ENCODE measurements around the gene VDAC2. TPM values are rescaled to one million over a fixed set of nuclear protein-coding genes. Genes with fewer than 3 reads are reported as not detected.
"Not testable (repeated sequence)": the region's sequence is repeated elsewhere in the genome, so short reads cannot be mapped to it uniquely, and the experiment has no call there.

Gene VDAC2
- total RNA-seq, 1 donor from 2014 or later, result 236 TPM

DNA sequence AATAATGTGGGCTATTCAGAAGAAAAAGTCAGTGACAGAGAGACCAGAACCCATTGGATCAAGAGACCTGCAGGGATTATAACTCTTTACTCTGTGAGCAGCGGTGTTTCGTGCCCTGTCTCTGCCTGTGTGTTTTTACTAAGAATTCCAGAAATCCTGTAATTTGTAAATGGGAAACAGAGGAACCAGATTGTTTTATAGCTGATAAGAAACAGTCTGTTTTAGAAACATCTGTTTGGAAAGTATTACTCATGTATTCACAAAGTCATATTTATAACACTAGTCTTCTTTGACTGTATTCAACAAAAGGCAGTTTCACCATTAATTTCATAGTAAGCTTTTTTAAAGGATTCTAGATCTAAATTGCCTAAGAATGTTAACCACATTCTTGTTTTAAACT lies 30.0 kb upstream of the VDAC2 start:
- Histone ChIP-seq H3K36me3 (ENCODE audit: control insufficient read depth in 3 of 3, insufficient read depth in 3 of 3, low read length in 3 of 3) (peaks cover 0 to 16% (median 7%) of the 10 kb centered on the region in 3 donors), H3K9me3 (ENCODE audit: control insufficient read depth in 3 of 3, low read length in 3 of 3) (no peaks in the 10 kb centered on the region), H3K4me3 (ENCODE audit: low read length in 3 of 3) (no peak overlapping the region), H3K27ac (ENCODE audit: low read depth, low read length) (no peak overlapping the region), H3K9ac (ENCODE audit: low read depth in 1 of 3, low read length in 3 of 3) (no peak overlapping the region), H3K4me1 (ENCODE audit: control insufficient read depth in 3 of 3, insufficient read depth in 3 of 3, low read length in 3 of 3) (peaks cover 0 to 6% (median 0%) of the 10 kb centered on the region in 3 donors), H3K27me3 (ENCODE audit: control insufficient read depth in 3 of 3, insufficient read depth in 3 of 3, low read length in 3 of 3) (no peaks in the 10 kb centered on the region)

DNA sequence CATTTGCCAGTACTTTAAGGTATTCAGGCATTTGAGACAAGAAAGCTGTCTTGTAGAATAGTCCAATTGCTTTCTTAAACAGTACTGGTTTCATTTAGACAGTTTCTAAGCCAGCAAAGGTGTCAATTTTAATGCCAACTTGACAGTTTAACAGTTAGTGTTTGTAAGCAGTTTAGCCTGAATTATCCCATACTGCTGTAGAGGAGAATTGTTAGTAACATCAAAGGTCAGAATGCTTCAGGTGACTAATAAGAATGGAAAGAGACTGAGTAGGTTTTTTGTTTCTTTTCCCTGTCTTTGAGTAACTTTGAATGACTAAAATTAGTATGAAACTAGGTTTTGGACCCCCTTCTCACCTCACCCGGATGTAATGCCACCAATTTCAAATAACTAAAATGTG lies 29.5 kb upstream of the VDAC2 start:
- Histone ChIP-seq H3K9ac (ENCODE audit: low read depth in 1 of 3, low read length in 3 of 3) (no peak overlapping the region), H3K36me3 (ENCODE audit: control insufficient read depth in 3 of 3, insufficient read depth in 3 of 3, low read length in 3 of 3) (peaks cover 0 to 13% (median 4%) of the 10 kb centered on the region in 3 donors), H3K9me3 (ENCODE audit: control insufficient read depth in 3 of 3, low read length in 3 of 3) (no peaks in the 10 kb centered on the region), H3K4me3 (ENCODE audit: low read length in 3 of 3) (no peak overlapping the region), H3K4me1 (ENCODE audit: control insufficient read depth in 3 of 3, insufficient read depth in 3 of 3, low read length in 3 of 3) (peaks cover 0 to 10% (median 2%) of the 10 kb centered on the region in 3 donors), H3K27me3 (ENCODE audit: control insufficient read depth in 3 of 3, insufficient read depth in 3 of 3, low read length in 3 of 3) (no peaks in the 10 kb centered on the region), H3K27ac (ENCODE audit: low read depth, low read length) (no peak overlapping the region)

DNA sequence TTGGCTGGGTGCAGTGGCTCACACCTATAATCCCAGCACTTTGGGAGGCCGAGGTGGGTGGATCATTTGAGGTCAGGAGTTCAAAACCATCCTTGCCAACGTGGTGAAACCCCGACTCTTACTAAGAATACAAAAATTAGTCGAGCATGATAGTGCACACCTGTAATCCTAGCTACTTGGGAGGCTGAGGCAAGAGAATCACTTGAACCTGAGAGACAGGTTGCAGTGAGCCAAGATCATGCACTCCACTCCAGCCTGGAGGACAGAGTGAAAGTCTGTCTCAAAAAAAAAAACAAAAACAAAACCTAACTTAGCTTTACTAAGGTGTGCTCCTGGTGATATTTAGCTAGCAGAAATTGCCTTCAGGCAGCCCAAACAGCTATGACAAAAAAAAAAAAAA lies 24.3 kb upstream of the VDAC2 start:
- Histone ChIP-seq H3K9ac (ENCODE audit: low read depth in 1 of 3, low read length in 3 of 3) (no peak overlapping the region), H3K36me3 (ENCODE audit: control insufficient read depth in 3 of 3, insufficient read depth in 3 of 3, low read length in 3 of 3) (peaks cover 0 to 6% (median 0%) of the 10 kb centered on the region in 3 donors), H3K27me3 (ENCODE audit: control insufficient read depth in 3 of 3, insufficient read depth in 3 of 3, low read length in 3 of 3) (no peaks in the 10 kb centered on the region), H3K9me3 (ENCODE audit: control insufficient read depth in 3 of 3, low read length in 3 of 3) (no peaks in the 10 kb centered on the region), H3K4me3 (ENCODE audit: low read length in 3 of 3) (no peak overlapping the region), H3K4me1 (ENCODE audit: control insufficient read depth in 3 of 3, insufficient read depth in 3 of 3, low read length in 3 of 3) (peaks cover 0 to 13% (median 6%) of the 10 kb centered on the region in 3 donors), H3K27ac (ENCODE audit: low read depth, low read length) (no peak overlapping the region)

DNA sequence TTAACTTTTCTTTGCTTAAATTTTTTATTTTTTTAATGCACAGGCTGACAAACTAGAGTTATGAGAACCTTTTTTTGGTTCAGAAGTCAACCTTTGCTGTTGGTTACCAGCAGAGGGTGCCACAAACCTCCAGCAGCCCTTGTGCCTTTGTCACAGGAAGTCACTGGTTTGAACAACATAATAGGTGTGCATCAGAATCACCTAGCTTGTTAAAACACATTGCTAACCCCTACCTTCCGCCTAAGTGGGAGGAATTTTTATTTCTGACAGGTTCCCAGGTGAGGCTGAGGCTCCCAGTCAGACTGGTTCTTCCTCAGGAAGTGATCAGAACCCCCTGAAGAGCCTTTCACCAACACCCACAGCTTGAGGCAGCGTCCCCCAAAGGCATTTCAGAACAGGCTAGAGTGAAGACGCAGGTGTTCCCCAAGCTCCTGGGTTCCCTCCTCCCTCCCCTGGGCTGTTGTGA lies 22.6 kb upstream of the VDAC2 start:
- peaks cover 4 to 15% (median 6%) of the 10 kb centered on the region in 3 donors for H3K4me1 ChIP-seq (ENCODE audit: control insufficient read depth in 3 of 3, insufficient read depth in 3 of 3, low read length in 3 of 3)
- H3K36me3 ChIP-seq (ENCODE audit: control insufficient read depth in 3 of 3, insufficient read depth in 3 of 3, low read length in 3 of 3), result peaks cover 0 to 2% (median 0%) of the 10 kb centered on the region in 3 donors
- H3K9me3 ChIP-seq (ENCODE audit: control insufficient read depth in 3 of 3, low read length in 3 of 3), result no peaks in the 10 kb centered on the region
- no peak overlapping the region for H3K9ac ChIP-seq (ENCODE audit: low read depth in 1 of 3, low read length in 3 of 3)
- no peak overlapping the region for H3K27ac ChIP-seq (ENCODE audit: low read depth, low read length)
- no peak overlapping the region for H3K4me3 ChIP-seq (ENCODE audit: low read length in 3 of 3)
- no peaks in the 10 kb centered on the region for H3K27me3 ChIP-seq (ENCODE audit: control insufficient read depth in 3 of 3, insufficient read depth in 3 of 3, low read length in 3 of 3)

DNA sequence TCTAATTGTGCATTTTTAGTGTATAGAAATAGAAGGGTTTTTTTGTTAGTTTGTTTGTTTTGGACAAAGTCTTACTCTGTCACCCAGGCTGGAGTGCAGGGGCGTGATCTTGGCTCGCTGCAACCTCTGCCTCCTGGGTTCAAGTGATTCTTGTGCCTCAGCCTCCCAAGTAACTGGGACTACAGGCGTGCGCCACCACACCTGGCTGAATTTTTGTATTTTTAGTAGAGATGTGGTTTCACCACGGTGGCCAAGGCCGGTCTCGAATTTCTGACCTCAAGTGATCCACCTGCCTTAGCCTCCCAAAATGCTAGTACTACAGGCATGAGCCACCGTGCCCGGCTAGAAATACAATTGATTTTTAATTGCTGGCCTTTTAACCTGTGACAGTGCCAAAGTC lies 22.1 kb upstream of the VDAC2 start:
- not testable (repeated sequence) for H3K9ac ChIP-seq (ENCODE audit: low read depth in 1 of 3, low read length in 3 of 3); H3K27ac ChIP-seq (ENCODE audit: low read depth, low read length); H3K27me3 ChIP-seq (ENCODE audit: control insufficient read depth in 3 of 3, insufficient read depth in 3 of 3, low read length in 3 of 3)

DNA sequence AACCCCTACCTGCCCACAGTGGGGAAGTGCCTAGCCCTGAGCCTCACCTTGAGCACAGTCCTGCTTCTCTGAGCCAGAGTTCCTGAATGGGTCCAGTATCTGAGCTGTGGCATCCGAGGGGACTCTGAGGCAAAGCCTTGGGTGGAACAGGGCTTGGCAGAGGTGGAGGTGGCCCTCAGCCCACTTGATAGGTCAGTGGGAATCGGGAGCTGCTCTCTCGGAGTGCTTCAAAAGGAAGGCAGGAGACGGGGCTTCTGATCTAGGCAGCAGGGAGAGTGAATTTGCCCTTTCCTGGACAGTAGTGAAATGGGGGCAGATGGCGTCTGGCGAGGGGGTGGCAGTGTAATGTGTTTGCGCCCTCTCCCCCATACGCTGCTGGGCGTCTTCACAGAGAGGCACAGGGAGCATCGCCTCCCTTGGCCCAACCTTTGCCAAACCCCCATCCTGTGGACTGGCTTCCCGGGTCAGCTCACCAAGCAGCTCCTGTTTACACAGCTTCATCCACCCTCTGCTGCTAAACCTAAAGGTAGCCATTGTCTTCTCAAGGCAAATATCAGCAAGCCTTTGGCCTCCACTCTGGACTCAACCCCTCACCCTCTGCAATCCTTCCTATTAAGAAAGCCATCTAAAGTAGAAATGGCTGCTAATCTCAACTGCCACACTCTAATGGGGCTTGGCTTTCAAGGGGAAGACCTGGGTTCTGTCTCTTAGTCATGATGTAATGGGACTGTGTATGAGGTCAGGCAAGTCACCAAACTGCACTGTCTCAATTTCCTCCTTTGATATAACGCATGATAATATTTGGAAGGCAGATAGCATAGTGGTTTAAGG lies 21.1 kb upstream of the VDAC2 start:
- H3K27ac ChIP-seq (ENCODE audit: low read depth, low read length), result no peak overlapping the region
- no peaks in the 10 kb centered on the region for H3K9me3 ChIP-seq (ENCODE audit: control insufficient read depth in 3 of 3, low read length in 3 of 3)
- peaks cover 0 to 6% (median 0%) of the 10 kb centered on the region in 3 donors for H3K36me3 ChIP-seq (ENCODE audit: control insufficient read depth in 3 of 3, insufficient read depth in 3 of 3, low read length in 3 of 3)
- H3K27me3 ChIP-seq (ENCODE audit: control insufficient read depth in 3 of 3, insufficient read depth in 3 of 3, low read length in 3 of 3), result no peaks in the 10 kb centered on the region
- no peak overlapping the region for H3K4me3 ChIP-seq (ENCODE audit: low read length in 3 of 3)
- peak overlapping the region in 1 of 3 donors; percentile 43 for H3K9ac ChIP-seq (ENCODE audit: low read depth in 1 of 3, low read length in 3 of 3)
- H3K4me1 ChIP-seq (ENCODE audit: control insufficient read depth in 3 of 3, insufficient read depth in 3 of 3, low read length in 3 of 3), result peaks cover 4 to 17% (median 6%) of the 10 kb centered on the region in 3 donors

More for the DNA sequence above, 22.1 kb upstream of the VDAC2 start:
- H3K4me1 ChIP-seq (ENCODE audit: control insufficient read depth in 3 of 3, insufficient read depth in 3 of 3, low read length in 3 of 3), result peaks cover 4 to 17% (median 6%) of the 10 kb centered on the region in 3 donors
- not testable (repeated sequence) for H3K4me3 ChIP-seq (ENCODE audit: low read length in 3 of 3); H3K36me3 ChIP-seq (ENCODE audit: control insufficient read depth in 3 of 3, insufficient read depth in 3 of 3, low read length in 3 of 3); H3K9me3 ChIP-seq (ENCODE audit: control insufficient read depth in 3 of 3, low read length in 3 of 3)

DNA sequence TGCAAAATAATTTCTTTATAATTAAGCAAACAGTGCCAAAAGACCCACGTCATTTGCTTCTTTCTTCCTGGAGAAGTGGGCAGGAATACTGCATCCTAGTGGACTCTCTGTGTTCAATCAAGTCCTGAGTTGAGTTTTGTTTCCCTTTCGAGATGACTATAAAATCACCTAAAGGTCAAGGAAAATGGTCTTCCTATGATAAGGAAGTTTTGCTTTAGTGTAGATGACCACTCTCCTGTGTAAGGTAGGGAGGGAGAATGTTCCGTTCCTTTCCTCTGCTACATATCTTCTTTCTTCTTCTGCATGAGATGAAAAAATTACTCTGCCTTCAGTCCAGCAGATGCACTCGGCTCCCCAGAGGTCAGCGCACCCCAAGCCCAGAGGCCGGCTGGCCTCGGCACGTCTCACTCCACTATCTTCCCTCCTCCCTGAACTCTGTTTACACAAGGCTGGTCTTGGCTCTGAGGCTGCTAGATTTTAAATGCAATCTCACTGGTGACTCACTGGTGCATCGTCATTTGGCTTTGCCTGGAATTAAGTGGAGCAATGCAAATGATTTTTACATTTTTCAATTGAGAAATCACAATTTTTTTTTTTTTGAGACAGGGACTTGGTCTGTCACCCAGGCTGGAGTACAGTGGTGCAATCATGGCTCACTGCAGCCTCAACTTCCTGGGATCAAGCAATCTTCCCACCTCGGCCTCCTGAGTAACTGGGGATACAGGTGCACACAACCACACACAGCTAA lies 18.6 kb upstream of the VDAC2 start:
- Histone ChIP-seq H3K36me3 (ENCODE audit: control insufficient read depth in 3 of 3, insufficient read depth in 3 of 3, low read length in 3 of 3) (peaks cover 0 to 6% (median 0%) of the 10 kb centered on the region in 3 donors), H3K9me3 (ENCODE audit: control insufficient read depth in 3 of 3, low read length in 3 of 3) (no peaks in the 10 kb centered on the region), H3K4me3 (ENCODE audit: low read length in 3 of 3) (no peak overlapping the region), H3K4me1 (ENCODE audit: control insufficient read depth in 3 of 3, insufficient read depth in 3 of 3, low read length in 3 of 3) (peaks cover 2 to 4% (median 3%) of the 10 kb centered on the region in 3 donors), H3K27ac (ENCODE audit: low read depth, low read length) (no peak overlapping the region), H3K27me3 (ENCODE audit: control insufficient read depth in 3 of 3, insufficient read depth in 3 of 3, low read length in 3 of 3) (no peaks in the 10 kb centered on the region), H3K9ac (ENCODE audit: low read depth in 1 of 3, low read length in 3 of 3) (no peak overlapping the region)

DNA sequence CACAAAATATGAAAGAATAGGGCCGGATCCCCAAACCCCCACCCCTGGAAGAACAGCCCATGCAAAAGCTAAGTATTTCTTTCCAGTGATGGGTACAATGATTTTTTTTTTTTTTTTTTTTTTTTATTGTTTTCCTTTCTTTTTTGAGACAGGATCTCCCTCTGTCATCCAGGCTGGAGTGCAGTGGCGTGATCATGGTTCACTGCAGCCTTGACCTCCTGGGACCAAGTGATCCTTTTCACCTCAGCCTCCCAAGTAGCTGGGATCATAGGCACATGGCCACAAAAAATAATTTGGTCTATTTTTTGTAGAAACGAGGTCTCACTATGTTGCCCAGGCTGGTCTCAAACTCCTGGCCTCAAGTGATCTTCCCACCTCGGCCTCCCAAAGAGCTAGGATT lies 16.0 kb upstream of the VDAC2 start:
- not testable (repeated sequence) for H3K27ac ChIP-seq (ENCODE audit: low read depth, low read length); H3K9ac ChIP-seq (ENCODE audit: low read depth in 1 of 3, low read length in 3 of 3); H3K4me3 ChIP-seq (ENCODE audit: low read length in 3 of 3); H3K9me3 ChIP-seq (ENCODE audit: control insufficient read depth in 3 of 3, low read length in 3 of 3); H3K27me3 ChIP-seq (ENCODE audit: control insufficient read depth in 3 of 3, insufficient read depth in 3 of 3, low read length in 3 of 3); H3K4me1 ChIP-seq (ENCODE audit: control insufficient read depth in 3 of 3, insufficient read depth in 3 of 3, low read length in 3 of 3); H3K36me3 ChIP-seq (ENCODE audit: control insufficient read depth in 3 of 3, insufficient read depth in 3 of 3, low read length in 3 of 3)

DNA sequence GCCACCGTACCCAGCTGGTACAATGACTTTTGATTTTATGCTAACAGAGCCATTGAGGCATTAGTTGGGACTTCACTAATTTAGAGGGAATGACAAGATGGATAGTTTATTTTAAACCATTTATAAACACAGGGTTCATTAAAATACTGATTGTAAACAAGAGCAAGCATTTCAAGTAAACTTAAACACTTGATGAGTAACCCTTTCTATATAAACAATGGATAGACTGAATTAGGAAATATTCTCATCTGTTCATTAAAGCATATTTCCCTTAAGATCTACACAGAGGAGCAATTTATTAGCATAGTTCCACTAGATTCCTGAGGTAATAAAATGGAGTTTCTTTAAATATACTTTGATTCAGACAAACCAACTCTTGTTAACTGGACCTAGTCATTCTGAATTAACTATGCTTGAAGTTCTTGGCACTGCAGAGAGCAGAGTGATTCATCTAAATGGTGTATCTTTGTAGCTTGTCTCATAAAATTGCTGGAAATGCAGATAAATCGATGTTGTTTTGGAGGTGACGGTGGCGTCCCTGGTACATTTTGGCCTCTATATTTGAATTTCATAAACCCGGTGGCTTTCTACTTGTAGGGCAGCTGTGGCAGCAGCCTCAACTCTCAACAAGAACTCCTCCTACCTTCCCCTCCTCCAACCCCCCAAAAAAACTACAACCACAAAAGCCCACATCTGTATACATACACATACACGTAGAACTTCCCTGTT lies 15.4 kb upstream of the VDAC2 start:
- no peak overlapping the region for H3K4me3 ChIP-seq (ENCODE audit: low read length in 3 of 3)
- H3K36me3 ChIP-seq (ENCODE audit: control insufficient read depth in 3 of 3, insufficient read depth in 3 of 3, low read length in 3 of 3), result peaks cover 0 to 6% (median 0%) of the 10 kb centered on the region in 3 donors
- H3K4me1 ChIP-seq (ENCODE audit: control insufficient read depth in 3 of 3, insufficient read depth in 3 of 3, low read length in 3 of 3), result peaks cover 0 to 4% (median 3%) of the 10 kb centered on the region in 3 donors
- H3K9me3 ChIP-seq (ENCODE audit: control insufficient read depth in 3 of 3, low read length in 3 of 3), result no peaks in the 10 kb centered on the region
- no peak overlapping the region for H3K9ac ChIP-seq (ENCODE audit: low read depth in 1 of 3, low read length in 3 of 3)
- no peaks in the 10 kb centered on the region for H3K27me3 ChIP-seq (ENCODE audit: control insufficient read depth in 3 of 3, insufficient read depth in 3 of 3, low read length in 3 of 3)
- no peak overlapping the region for H3K27ac ChIP-seq (ENCODE audit: low read depth, low read length)
